HFF-Myc (cell line): ENCODE results near the gene PTPN7.
A peak's percentile ranks its signal among the peaks of the same experiment; 100 is the strongest.
"Not testable (repeated sequence)": the region's sequence is repeated elsewhere in the genome, so short reads cannot be mapped to it uniquely, and the experiment has no call there.

Experiments
- DNase-seq: peaks from one replicate; pipeline ENCODE4 v3.0.0-alpha.2; 2011; ENCODE audit warnings: low read depth; ENCODE audit errors: extremely low read depth
- H3K4me3 ChIP-seq: replicated peaks from 2 replicates; pipeline ENCODE4 v1.5.1; 2011; ENCODE audit warnings: low read depth, mild to moderate bottlenecking, control low read depth, low read length
- TF ChIP-seq, protein P1 (sequence below): IDR thresholded peaks from 2 replicates; pipeline ENCODE4 v1.5.1; 2012; ENCODE audit warnings: mild to moderate bottlenecking, low read depth, low read length, control low read depth; ENCODE audit errors: missing control alignments

The PTPN7 gene

GRCh38 chr1:202198366-202198724, 37.9 kb upstream of the PTPN7 start:
- TF ChIP-seq, protein P1, sequence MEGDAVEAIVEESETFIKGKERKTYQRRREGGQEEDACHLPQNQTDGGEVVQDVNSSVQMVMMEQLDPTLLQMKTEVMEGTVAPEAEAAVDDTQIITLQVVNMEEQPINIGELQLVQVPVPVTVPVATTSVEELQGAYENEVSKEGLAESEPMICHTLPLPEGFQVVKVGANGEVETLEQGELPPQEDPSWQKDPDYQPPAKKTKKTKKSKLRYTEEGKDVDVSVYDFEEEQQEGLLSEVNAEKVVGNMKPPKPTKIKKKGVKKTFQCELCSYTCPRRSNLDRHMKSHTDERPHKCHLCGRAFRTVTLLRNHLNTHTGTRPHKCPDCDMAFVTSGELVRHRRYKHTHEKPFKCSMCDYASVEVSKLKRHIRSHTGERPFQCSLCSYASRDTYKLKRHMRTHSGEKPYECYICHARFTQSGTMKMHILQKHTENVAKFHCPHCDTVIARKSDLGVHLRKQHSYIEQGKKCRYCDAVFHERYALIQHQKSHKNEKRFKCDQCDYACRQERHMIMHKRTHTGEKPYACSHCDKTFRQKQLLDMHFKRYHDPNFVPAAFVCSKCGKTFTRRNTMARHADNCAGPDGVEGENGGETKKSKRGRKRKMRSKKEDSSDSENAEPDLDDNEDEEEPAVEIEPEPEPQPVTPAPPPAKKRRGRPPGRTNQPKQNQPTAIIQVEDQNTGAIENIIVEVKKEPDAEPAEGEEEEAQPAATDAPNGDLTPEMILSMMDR, result no peak
- no peak for DNase-seq

GRCh38 chr1:202197653-202198365, 37.4 kb upstream of the PTPN7 start:
- DNase-seq, result no peak
- TF ChIP-seq, protein P1, result no peak
- no peak overlapping the region for H3K4me3 ChIP-seq

More at GRCh38 chr1:202198366-202198724, 37.9 kb upstream of the PTPN7 start:
- H3K4me3 ChIP-seq, result no peak overlapping the region

DNA sequence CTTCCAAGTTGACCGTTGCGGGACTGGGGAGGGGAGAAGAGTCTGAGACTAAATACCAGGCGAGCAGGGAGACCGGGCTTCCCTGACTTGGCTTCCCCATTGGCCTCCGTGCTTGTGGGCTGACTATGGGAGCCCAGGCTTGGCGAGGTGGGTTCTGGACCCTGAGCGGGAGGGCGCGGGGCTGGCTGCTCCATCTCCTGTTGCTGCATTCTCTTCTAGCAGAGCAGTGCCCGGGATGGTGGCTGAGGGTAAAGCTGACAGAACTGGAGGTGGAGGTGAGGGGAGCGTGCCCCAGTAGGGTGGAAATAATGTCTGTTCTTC, 33.9 kb upstream of the PTPN7 start:
- DNase-seq, result no peak
- no peak overlapping the region for H3K4me3 ChIP-seq
- TF ChIP-seq, protein P1, result no peak

- no peak within 1 kb of the TSS for H3K4me3 ChIP-seq
- TF ChIP-seq, protein P1, result no peak
- no peak for DNase-seq
Observed at GRCh38 chr1:202193614-202194327, 33.4 kb upstream of the PTPN7 start, which contains the start of gene LGR6. Gene LGR6 (plus strand): TSS chr1:202193799. CDS start chr1:202193990, 191 bp downstream.

- TF ChIP-seq, protein P1, result peak; percentile 90
- H3K4me3 ChIP-seq, result no peak overlapping the region
- no peak for DNase-seq
Observed at GRCh38 chr1:202192770-202193613, 32.6 kb upstream of the PTPN7 start.

- not testable (repeated sequence) for DNase-seq, H3K4me3 ChIP-seq
Observed at GRCh38 chr1:202191391-202191790, 31.0 kb upstream of the PTPN7 start.
